Left ventricle myocardium inferior (tissue), 1 donor: ENCODE data around the gene SP9. TPM values are rescaled to one million over a fixed set of nuclear protein-coding genes. Genes with fewer than 3 reads are reported as not detected.

Experiments used
- total RNA-seq: library from RNA; stranded (reverse); fragmentation: NEBNext Ultra II Directional; extraction: Animal tissue kit (Norgen Biotek cat#: 25700); gene quantifications from one replicate; pipeline ENCODE4 v1.2.1, GENCODE V29; 2021
- donor health status: DM: no; HTN: yes; CAD: no; lungs with severe emphysema.

Gene SP9
- total RNA-seq, 1 donor from 2014 or later: not detected

Other genes starting within 250 kb of the SP9 start
- 65.7 TPM for gene OLA1, start 86.4 kb upstream of the SP9 start, total RNA-seq
- 47.6 TPM for gene SCRN3, start 60.8 kb downstream of the SP9 start, total RNA-seq
- 16.3 TPM for gene GPR155, start 152.1 kb downstream of the SP9 start, total RNA-seq